ENCODE measurements around the gene EPS8.
"Not testable (repeated sequence)": the region's sequence is repeated elsewhere in the genome, so short reads cannot be mapped to it uniquely, and the experiment has no call there.

Gene EPS8

GRCh38 chr12:15632708-15633107, 156.5 kb downstream of the EPS8 start:
- Histone ChIP-seq H3K4me3 (ENCODE audit: low read depth in 1 of 2, low read length in 2 of 2) (no peak overlapping the region), H3K36me3 (ENCODE audit: insufficient read depth, low read length) (no peaks in the 10 kb centered on the region), H3K4me1 (ENCODE audit: insufficient read depth, low read length) (peaks cover 21% of the 10 kb centered on the region), H3K9ac (ENCODE audit: low read length) (no peak overlapping the region), H3K27me3 (ENCODE audit: control insufficient read depth in 1 of 2, insufficient read depth in 2 of 2, low read length in 2 of 2) (no peaks in the 10 kb centered on the region), H3K27ac (ENCODE audit: low read depth, low read length) (no peak overlapping the region), H3K9me3 (ENCODE audit: low read length) (no peaks in the 10 kb centered on the region)

DNA sequence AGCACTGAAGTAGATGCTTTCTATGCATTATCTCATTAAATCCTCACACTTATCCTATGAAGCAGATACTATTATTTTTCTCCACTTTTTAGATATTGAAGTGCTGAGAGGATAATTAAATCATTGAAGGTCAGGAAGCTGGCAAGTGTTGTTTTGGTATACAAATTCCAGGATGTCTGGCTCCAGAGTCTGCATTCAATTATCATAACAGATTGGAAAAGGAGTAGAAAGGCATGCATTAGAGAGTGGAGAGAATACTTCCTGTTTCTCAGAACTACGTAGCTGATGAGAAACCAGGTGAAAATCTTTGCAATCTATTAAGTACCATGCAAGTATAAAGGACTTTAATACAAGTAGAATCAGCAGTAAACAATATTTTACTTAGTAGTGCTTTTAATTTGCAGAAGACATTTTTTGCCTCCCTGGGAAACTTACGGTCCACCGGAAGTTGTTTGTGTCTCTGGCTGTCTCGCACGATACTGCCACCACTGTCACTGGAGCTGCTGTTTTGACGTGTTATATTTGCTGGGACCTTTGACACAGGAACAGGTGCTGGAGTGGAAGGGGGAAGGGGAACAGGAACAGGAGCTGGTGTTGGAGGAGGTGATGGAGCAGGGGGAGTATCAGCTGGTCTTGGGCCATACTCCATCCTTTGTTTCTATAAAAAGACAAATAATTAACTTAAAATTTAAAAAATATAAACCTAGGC, 158.0 kb downstream of the EPS8 start:
- H3K9ac ChIP-seq (ENCODE audit: low read length) = no peak overlapping the region
- no peaks in the 10 kb centered on the region for H3K27me3 ChIP-seq (ENCODE audit: control insufficient read depth in 1 of 2, insufficient read depth in 2 of 2, low read length in 2 of 2)
- no peaks in the 10 kb centered on the region for H3K36me3 ChIP-seq (ENCODE audit: insufficient read depth, low read length)
- H3K4me1 ChIP-seq (ENCODE audit: insufficient read depth, low read length) = peaks cover 22% of the 10 kb centered on the region
- H3K27ac ChIP-seq (ENCODE audit: low read depth, low read length) = no peak overlapping the region
- H3K9me3 ChIP-seq (ENCODE audit: low read length) = no peaks in the 10 kb centered on the region
- H3K4me3 ChIP-seq (ENCODE audit: low read depth in 1 of 2, low read length in 2 of 2) = no peak overlapping the region

- Histone ChIP-seq H3K27ac (ENCODE audit: low read depth, low read length) (peak overlapping the region; percentile 19), H3K4me1 (ENCODE audit: insufficient read depth, low read length) (peaks cover 22% of the 10 kb centered on the region), H3K9ac (ENCODE audit: low read length) (no peak overlapping the region), H3K36me3 (ENCODE audit: insufficient read depth, low read length) (no peaks in the 10 kb centered on the region), H3K4me3 (ENCODE audit: low read depth in 1 of 2, low read length in 2 of 2) (no peak overlapping the region), H3K27me3 (ENCODE audit: control insufficient read depth in 1 of 2, insufficient read depth in 2 of 2, low read length in 2 of 2) (no peaks in the 10 kb centered on the region), H3K9me3 (ENCODE audit: low read length) (no peaks in the 10 kb centered on the region)
Observed at GRCh38 chr12:15629761-15630160, 159.4 kb downstream of the EPS8 start.

DNA sequence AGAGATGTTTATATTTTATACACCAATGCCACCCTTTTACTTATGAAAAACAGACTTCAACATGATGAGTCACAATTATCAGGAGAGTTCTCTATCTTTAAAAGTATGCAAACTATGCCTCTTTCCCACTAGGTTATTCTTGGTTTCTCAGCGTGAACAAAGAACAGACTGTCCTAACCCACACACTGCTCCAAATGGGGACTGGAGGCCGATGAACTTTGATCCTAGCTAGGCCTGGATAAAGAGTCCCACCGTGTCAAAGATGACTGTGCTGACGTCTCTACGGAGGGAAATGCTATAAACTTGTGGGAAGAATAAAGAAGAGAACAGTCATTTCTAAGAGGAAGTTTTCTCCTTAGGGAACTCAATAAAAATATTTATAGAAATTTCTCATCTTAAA, 160.1 kb downstream of the EPS8 start:
- no peaks in the 10 kb centered on the region for H3K27me3 ChIP-seq (ENCODE audit: control insufficient read depth in 1 of 2, insufficient read depth in 2 of 2, low read length in 2 of 2)
- H3K9me3 ChIP-seq (ENCODE audit: low read length) = no peaks in the 10 kb centered on the region
- peaks cover 22% of the 10 kb centered on the region for H3K4me1 ChIP-seq (ENCODE audit: insufficient read depth, low read length)
- H3K9ac ChIP-seq (ENCODE audit: low read length) = no peak overlapping the region
- H3K36me3 ChIP-seq (ENCODE audit: insufficient read depth, low read length) = no peaks in the 10 kb centered on the region
- no peak overlapping the region for H3K4me3 ChIP-seq (ENCODE audit: low read depth in 1 of 2, low read length in 2 of 2)
- no peak overlapping the region for H3K27ac ChIP-seq (ENCODE audit: low read depth, low read length)

- Histone ChIP-seq H3K9me3 (ENCODE audit: low read length) (no peaks in the 10 kb centered on the region), H3K27me3 (ENCODE audit: control insufficient read depth in 1 of 2, insufficient read depth in 2 of 2, low read length in 2 of 2) (no peaks in the 10 kb centered on the region), H3K36me3 (ENCODE audit: insufficient read depth, low read length) (peaks cover under 1% of the 10 kb centered on the region), H3K4me1 (ENCODE audit: insufficient read depth, low read length) (peaks cover 22% of the 10 kb centered on the region), H3K9ac (ENCODE audit: low read length) (peak overlapping the region; percentile 1), H3K27ac (ENCODE audit: low read depth, low read length) (peak overlapping the region; percentile 35), H3K4me3 (ENCODE audit: low read depth in 1 of 2, low read length in 2 of 2) (peak overlapping the region in 1 of 2 donors; percentile 25)
Observed at GRCh38 chr12:15627995-15628945, 160.9 kb downstream of the EPS8 start.

- Histone ChIP-seq H3K27me3 (ENCODE audit: control insufficient read depth in 1 of 2, insufficient read depth in 2 of 2, low read length in 2 of 2) (no peaks in the 10 kb centered on the region), H3K9me3 (ENCODE audit: low read length) (no peaks in the 10 kb centered on the region), H3K9ac (ENCODE audit: low read length) (no peak overlapping the region), H3K27ac (ENCODE audit: low read depth, low read length) (no peak overlapping the region), H3K4me3 (ENCODE audit: low read depth in 1 of 2, low read length in 2 of 2) (no peak overlapping the region), H3K4me1 (ENCODE audit: insufficient read depth, low read length) (peaks cover 21% of the 10 kb centered on the region), H3K36me3 (ENCODE audit: insufficient read depth, low read length) (peaks cover 6% of the 10 kb centered on the region)
Observed at GRCh38 chr12:15625075-15625474, 164.1 kb downstream of the EPS8 start.

- no peak overlapping the region for H3K27ac ChIP-seq (ENCODE audit: low read depth, low read length)
- peaks cover 14% of the 10 kb centered on the region for H3K36me3 ChIP-seq (ENCODE audit: insufficient read depth, low read length)
- H3K9ac ChIP-seq (ENCODE audit: low read length) = no peak overlapping the region
- no peak overlapping the region for H3K4me3 ChIP-seq (ENCODE audit: low read depth in 1 of 2, low read length in 2 of 2)
- no peaks in the 10 kb centered on the region for H3K27me3 ChIP-seq (ENCODE audit: control insufficient read depth in 1 of 2, insufficient read depth in 2 of 2, low read length in 2 of 2)
- H3K4me1 ChIP-seq (ENCODE audit: insufficient read depth, low read length) = no peaks in the 10 kb centered on the region
- no peaks in the 10 kb centered on the region for H3K9me3 ChIP-seq (ENCODE audit: low read length)
Observed at GRCh38 chr12:15620741-15621539, 168.2 kb downstream of the EPS8 start.

GRCh38 chr12:15616495-15616894, 172.7 kb downstream of the EPS8 start:
- not testable (repeated sequence) for H3K9ac ChIP-seq (ENCODE audit: low read length); H3K4me1 ChIP-seq (ENCODE audit: insufficient read depth, low read length); H3K4me3 ChIP-seq (ENCODE audit: low read depth in 1 of 2, low read length in 2 of 2); H3K27me3 ChIP-seq (ENCODE audit: control insufficient read depth in 1 of 2, insufficient read depth in 2 of 2, low read length in 2 of 2); H3K9me3 ChIP-seq (ENCODE audit: low read length); H3K27ac ChIP-seq (ENCODE audit: low read depth, low read length); H3K36me3 ChIP-seq (ENCODE audit: insufficient read depth, low read length)

- no peak overlapping the region for H3K4me3 ChIP-seq (ENCODE audit: low read depth in 1 of 2, low read length in 2 of 2)
- H3K27me3 ChIP-seq (ENCODE audit: control insufficient read depth in 1 of 2, insufficient read depth in 2 of 2, low read length in 2 of 2) = no peaks in the 10 kb centered on the region
- no peaks in the 10 kb centered on the region for H3K36me3 ChIP-seq (ENCODE audit: insufficient read depth, low read length)
- no peaks in the 10 kb centered on the region for H3K9me3 ChIP-seq (ENCODE audit: low read length)
- H3K27ac ChIP-seq (ENCODE audit: low read depth, low read length) = no peak overlapping the region
- H3K9ac ChIP-seq (ENCODE audit: low read length) = no peak overlapping the region
- H3K4me1 ChIP-seq (ENCODE audit: insufficient read depth, low read length) = no peaks in the 10 kb centered on the region
Observed at GRCh38 chr12:15613981-15614380, 175.2 kb downstream of the EPS8 start.

- H3K9ac ChIP-seq (ENCODE audit: low read length) = no peak overlapping the region
- H3K27ac ChIP-seq (ENCODE audit: low read depth, low read length) = no peak overlapping the region
- no peaks in the 10 kb centered on the region for H3K4me1 ChIP-seq (ENCODE audit: insufficient read depth, low read length)
- H3K27me3 ChIP-seq (ENCODE audit: control insufficient read depth in 1 of 2, insufficient read depth in 2 of 2, low read length in 2 of 2) = no peaks in the 10 kb centered on the region
- no peaks in the 10 kb centered on the region for H3K36me3 ChIP-seq (ENCODE audit: insufficient read depth, low read length)
- H3K9me3 ChIP-seq (ENCODE audit: low read length) = no peaks in the 10 kb centered on the region
- H3K4me3 ChIP-seq (ENCODE audit: low read depth in 1 of 2, low read length in 2 of 2) = no peak overlapping the region
Observed at GRCh38 chr12:15608941-15609340, 180.2 kb downstream of the EPS8 start.

DNA sequence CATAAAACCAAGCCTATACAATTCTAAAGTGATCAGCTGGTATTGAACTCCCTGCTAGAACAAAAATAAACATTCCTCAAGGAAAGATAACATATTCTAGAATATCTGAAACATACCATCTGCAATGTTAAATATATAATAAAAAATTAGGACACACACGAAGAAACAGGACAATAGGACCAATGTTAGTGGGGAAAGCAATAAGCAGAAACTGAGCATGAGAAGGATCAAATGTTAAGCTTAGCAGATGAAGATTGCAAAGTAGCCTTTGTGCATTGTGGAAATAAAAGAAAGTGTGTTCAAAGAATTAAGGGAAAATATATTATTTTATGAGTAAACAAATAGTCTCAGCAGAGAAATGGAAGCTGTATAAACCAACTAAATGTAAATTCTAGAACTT, 180.8 kb downstream of the EPS8 start:
- H3K9me3 ChIP-seq (ENCODE audit: low read length) = no peaks in the 10 kb centered on the region
- H3K4me1 ChIP-seq (ENCODE audit: insufficient read depth, low read length) = no peaks in the 10 kb centered on the region
- H3K27ac ChIP-seq (ENCODE audit: low read depth, low read length) = no peak overlapping the region
- H3K9ac ChIP-seq (ENCODE audit: low read length) = no peak overlapping the region
- H3K4me3 ChIP-seq (ENCODE audit: low read depth in 1 of 2, low read length in 2 of 2) = no peak overlapping the region
- no peaks in the 10 kb centered on the region for H3K36me3 ChIP-seq (ENCODE audit: insufficient read depth, low read length)
- no peaks in the 10 kb centered on the region for H3K27me3 ChIP-seq (ENCODE audit: control insufficient read depth in 1 of 2, insufficient read depth in 2 of 2, low read length in 2 of 2)
